H1 (cell line): ENCODE measurements around the gene NUBPL. TPM values are rescaled to one million over a fixed set of nuclear protein-coding genes. Genes with fewer than 3 reads are reported as not detected.

Experiments used
- CTCF ChIA-PET: fragments of 300-600 bp; sonication (Branson Sonifier 250); formaldehyde crosslinking; loops from one replicate; lab custom pipeline; 2021; ENCODE audit not compliant: partially characterized antibody; lab: Charles Lee
- POLR2A ChIA-PET: fragments of 300-600 bp; sonication (Branson Sonifier 250); formaldehyde crosslinking; loops from one replicate; lab custom pipeline; 2021; ENCODE audit warnings: inconsistent platforms; ENCODE audit not compliant: partially characterized antibody; lab: Charles Lee
- DNase-seq, 2 experiments: peaks; one replicate each; pipeline versions ENCODE4 v3.0.0 to v3.0.0-alpha.2; 2010 to 2022; ENCODE audit warnings: low spot score in 2 of 2, low read depth in 1 of 2, mixed read lengths in 1 of 2
- FAIRE-seq: peaks from 2 replicates; lab custom pipeline; 2011; peaks lifted over from hg19 to GRCh38; lab: Jason Lieb, UNC
- H2AFZ ChIP-seq: 2 replicates; pipeline ENCODE4 v1.8.1; 2012; ENCODE audit warnings: low read length, inconsistent platforms
- H2AK5ac ChIP-seq: 2 replicates; pipeline ENCODE4 v1.6.1; 2013; ENCODE audit warnings: low read depth, low read length
- H2BK120ac ChIP-seq: replicated peaks from 2 replicates; pipeline ENCODE3; 2013; ENCODE audit warnings: low read depth, low read length, inconsistent platforms
- H2BK12ac ChIP-seq: 2 replicates; pipeline ENCODE4 v1.6.1; 2013; ENCODE audit warnings: low read depth, low read length
- H2BK15ac ChIP-seq: 2 replicates; pipeline ENCODE4 v1.6.1; 2013; ENCODE audit warnings: low read length
- H2BK20ac ChIP-seq: 2 replicates; pipeline ENCODE4 v1.6.1; 2013; ENCODE audit warnings: low read length
- H2BK5ac ChIP-seq: 2 replicates; pipeline ENCODE4 v1.6.1; 2013; ENCODE audit warnings: low read depth, low read length
- H3K14ac ChIP-seq: 2 replicates; pipeline ENCODE4 v1.6.1; 2013; ENCODE audit warnings: inconsistent platforms; ENCODE audit not compliant: insufficient read length
- H3K18ac ChIP-seq: 2 replicates; pipeline ENCODE4 v1.6.1; 2013; ENCODE audit warnings: low read length; ENCODE audit errors: extremely low read depth
- H3K23ac ChIP-seq: 2 replicates; pipeline ENCODE4 v1.6.1; 2013; ENCODE audit warnings: inconsistent platforms; ENCODE audit not compliant: insufficient read length
- H3K23me2 ChIP-seq: 2 replicates; pipeline ENCODE4 v1.6.1; 2013; ENCODE audit warnings: low read depth, low read length
- H3K27ac ChIP-seq: 2 replicates; pipeline ENCODE4 v1.6.1; 2011; ENCODE audit warnings: low read depth, low read length, inconsistent platforms
- H3K27me3 ChIP-seq, 4 experiments: replicated peaks in 1 of 4; 1 replicate in 1 of 4; 2 replicates in 3 of 4; pipeline versions ENCODE4 v1.6.1 to v1.8.1; 2011 to 2013; ENCODE audit warnings: low read length in 3 of 4, mild to moderate bottlenecking in 3 of 4, inconsistent platforms in 2 of 4, mixed read lengths in 2 of 4, moderate library complexity in 1 of 4; ENCODE audit not compliant: control insufficient read depth in 3 of 4, insufficient read depth in 3 of 4; ENCODE audit errors: extremely low read depth in 1 of 4
- H3K36me3 ChIP-seq, 4 experiments: 2 replicates each; pipeline versions ENCODE4 v1.6.1 to v1.8.1; 2011 to 2013; ENCODE audit warnings: mild to moderate bottlenecking in 4 of 4, low read length in 3 of 4, moderate library complexity in 2 of 4, control low read depth in 1 of 4, inconsistent platforms in 1 of 4; ENCODE audit not compliant: insufficient read depth in 4 of 4, control insufficient read depth in 2 of 4
- H3K4ac ChIP-seq: replicated peaks from 2 replicates; pipeline ENCODE3; 2013; ENCODE audit warnings: low read length, low read depth, mixed read lengths, inconsistent platforms; ENCODE audit not compliant: insufficient read length
- H3K4me1 ChIP-seq, 4 experiments: replicated peaks in 1 of 4; 1 replicate in 1 of 4; 2 replicates in 3 of 4; pipeline versions ENCODE4 v1.6.1 to v1.8.1; 2011 to 2013; ENCODE audit warnings: low read length in 3 of 4, inconsistent platforms in 2 of 4, mixed read lengths in 1 of 4; ENCODE audit not compliant: insufficient read depth in 4 of 4, control insufficient read depth in 3 of 4
- H3K4me2 ChIP-seq, 2 experiments: 2 replicates each; pipeline versions ENCODE4 v1.6.1 to v1.8.1; 2011 to 2013; ENCODE audit warnings: low read depth in 2 of 2, low read length in 2 of 2, control low read depth in 1 of 2, inconsistent platforms in 1 of 2, mild to moderate bottlenecking in 1 of 2; ENCODE audit not compliant: insufficient read depth in 1 of 2
- H3K4me3 ChIP-seq, 4 experiments: fragments of 200-600, 300-600 bp in 1 of 4; sonication (generic), shearing (Covaris generic), sonication (Bioruptor Twin) in 1 of 4; 2 replicates each; pipeline versions ENCODE4 v1.5.1 to v1.8.1; 2011 to 2016; ENCODE audit warnings: low read length in 4 of 4, low read depth in 3 of 4, control low read depth in 2 of 4, inconsistent platforms in 2 of 4, mild to moderate bottlenecking in 2 of 4, mixed read lengths in 1 of 4, moderate library complexity in 1 of 4; ENCODE audit not compliant: insufficient read depth in 2 of 4; ENCODE audit errors: extremely low read depth in 1 of 4
- H3K56ac ChIP-seq: replicated peaks from 2 replicates; pipeline ENCODE3; 2013; ENCODE audit warnings: low read depth, mild to moderate bottlenecking, mixed read lengths, low read length, inconsistent platforms; ENCODE audit not compliant: insufficient read length
- H3K79me1 ChIP-seq: 2 replicates; pipeline ENCODE4 v1.6.1; 2013; ENCODE audit warnings: low read depth, low read length, control low read depth
- H3K79me2 ChIP-seq, 2 experiments: 2 replicates each; pipeline versions ENCODE4 v1.6.1 to v1.8.1; 2012 to 2013; ENCODE audit warnings: low read length in 2 of 2, mild to moderate bottlenecking in 2 of 2, inconsistent platforms in 1 of 2; ENCODE audit not compliant: insufficient read depth in 2 of 2, control insufficient read depth in 1 of 2
- H3K9ac ChIP-seq, 4 experiments: replicated peaks in 1 of 4; 1 replicate in 1 of 4; 2 replicates in 3 of 4; pipeline versions ENCODE4 v1.6.1 to v1.8.1; 2011 to 2013; ENCODE audit warnings: low read depth in 3 of 4, low read length in 3 of 4, control low read depth in 2 of 4, mild to moderate bottlenecking in 2 of 4, moderate library complexity in 2 of 4, inconsistent platforms in 1 of 4; ENCODE audit errors: extremely low read depth in 1 of 4
- H3K9me3 ChIP-seq, 2 experiments: 2 replicates each; pipeline versions ENCODE4 v1.6.1 to v1.8.1; 2012 to 2013; ENCODE audit warnings: mild to moderate bottlenecking in 2 of 2, moderate library complexity in 2 of 2, control low read depth in 1 of 2, inconsistent platforms in 1 of 2, low read depth in 1 of 2, low read length in 1 of 2, mixed read lengths in 1 of 2; ENCODE audit not compliant: insufficient read depth in 2 of 2
- H4K20me1 ChIP-seq, 2 experiments: replicated peaks in 1 of 2; 2 replicates each; pipeline versions ENCODE3 to v1.8.1; 2011 to 2013; ENCODE audit warnings: inconsistent platforms in 2 of 2, low read length in 2 of 2, mild to moderate bottlenecking in 1 of 2; ENCODE audit not compliant: insufficient read depth in 2 of 2, control insufficient read depth in 1 of 2
- H4K5ac ChIP-seq: 2 replicates; pipeline ENCODE4 v1.6.1; 2013; ENCODE audit warnings: low read length, low read depth, mixed read lengths, inconsistent platforms; ENCODE audit not compliant: insufficient read length
- H4K8ac ChIP-seq: 2 replicates; pipeline ENCODE4 v1.8.0; 2013; ENCODE audit warnings: mild to moderate bottlenecking, moderate library complexity, low read length, inconsistent platforms; ENCODE audit not compliant: insufficient read depth; ENCODE audit errors: extremely low read depth
- H4K91ac ChIP-seq: replicated peaks from 2 replicates; pipeline ENCODE3; 2013; ENCODE audit warnings: low read length, mixed read lengths, inconsistent platforms; ENCODE audit not compliant: insufficient read length
- ASH2L ChIP-seq: fragments of 200-600, 300-600 bp; sonication (generic); IDR thresholded peaks from one replicate; pipeline ENCODE4 v1.7.1; 2017; ENCODE audit warnings: low read length
- KDM1A ChIP-seq: fragments of 200-600, 300-600 bp; sonication (generic); IDR thresholded peaks from 2 replicates; pipeline ENCODE4 v1.7.1; 2016; ENCODE audit warnings: mild to moderate bottlenecking, low read length, borderline replicate concordance
- KDM5A ChIP-seq: fragments of 200-600 bp; IDR thresholded peaks from 2 replicates; pipeline ENCODE4 v1.7.1; 2012; ENCODE audit warnings: mild to moderate bottlenecking, low read length, inconsistent platforms, mixed read lengths
- RAD21 ChIP-seq, 2 experiments: IDR thresholded peaks in 1 of 2; conservative IDR thresholded peaks in 1 of 2; 2 replicates each; pipeline ENCODE4 v1.6.1; 2011; ENCODE audit warnings: low read depth in 2 of 2, low read length in 2 of 2, improper control_type of control experiment in 1 of 2, inconsistent platforms in 1 of 2, mild to moderate bottlenecking in 1 of 2, moderate library complexity in 1 of 2
- RBBP5 ChIP-seq: IDR thresholded peaks from 2 replicates; pipeline ENCODE4 v1.7.1; 2012; ENCODE audit warnings: low read depth, mild to moderate bottlenecking, inconsistent platforms, low read length, moderate library complexity, borderline replicate concordance
- WGBS, 2 experiments: shearing (Covaris generic) in 1 of 2; methylation state at CpG; one replicate each; pipeline versions ENCODE4 v1.1.6 to v1.1.7; 2013 to 2015; ENCODE audit warnings: low lambda C conversion rate in 2 of 2, mixed read lengths in 2 of 2, inconsistent platforms in 1 of 2, low coverage in 1 of 2, missing lambda C conversion rate in 1 of 2; ENCODE audit not compliant: insufficient replicate concordance in 2 of 2, insufficient coverage in 1 of 2, insufficient read length in 1 of 2; ENCODE audit errors: extremely low coverage in 1 of 2, missing lambda C conversion rate in 1 of 2; 5-methylcytosine and 5-hydroxymethylcytosine counted together
- polyA plus RNA-seq, 7 experiments: library from polyadenylated mRNA; depleted of rRNA in 3 of 7; stranded (reverse) in 5 of 7; unstranded in 2 of 7; fragments of >200 nt in 5 of 7; fragments of 200-250 nt in 2 of 7; gene quantifications; 1 replicate in 5 of 7; 2 replicates in 1 of 7; 4 replicates in 1 of 7; pipeline versions ENCODE4 v1.2.1 to v1.2.3, GENCODE V29; 2011 to 2013; ENCODE audit warnings: missing spikeins in 2 of 7, mixed read lengths in 2 of 7
- total RNA-seq: library from RNA; stranded (reverse); fragmentation: NEBNext Ultra II Directional; extraction: Animal tissue kit (Norgen Biotek cat#: 25700); gene quantifications from 2 replicates; pipeline ENCODE4 v1.2.1, GENCODE V29; 2021

Gene NUBPL
- total and polyA plus RNA-seq, 2 of the 8 experiments (the other 6 are each of a cell fraction or from before 2014, with no cell fraction given): 1.6 to 6.8 TPM

DNA sequence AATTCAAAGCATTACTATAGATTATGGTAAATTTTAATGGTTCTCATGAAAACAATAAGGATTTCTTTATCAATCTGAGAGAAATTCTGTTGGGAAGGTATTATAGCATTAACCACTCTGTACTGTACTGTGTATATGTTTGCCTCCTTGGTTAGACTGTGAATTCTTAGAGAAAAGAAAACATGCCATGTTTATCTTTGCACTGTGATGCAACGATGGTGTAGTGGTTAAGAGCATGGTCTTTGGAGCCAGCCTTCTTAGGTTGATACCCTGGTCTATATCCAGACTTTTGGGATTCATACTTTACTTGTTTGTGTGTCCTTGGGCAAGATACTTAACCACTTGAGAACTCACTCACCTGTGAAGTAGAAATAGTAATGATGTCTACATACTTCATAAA, 32.2 kb upstream of the NUBPL start:
- 64% methylated on average over 1 of the region's 1 CpG; no CpG with 5 or more reads in 1 of the 2 experiments for WGBS, 2 experiments
- H3K27me3 ChIP-seq: no peaks in the 10 kb centered on the region

More for the DNA sequence above, 32.2 kb upstream of the NUBPL start:
- no peak for DNase-seq
- Histone ChIP-seq H4K20me1 (no peaks in the 10 kb centered on the region), H3K4me2 (no peak overlapping the region), H3K4ac (no peak overlapping the region), H2AFZ (no peak overlapping the region), H3K79me2 (no peaks in the 10 kb centered on the region), H4K91ac (no peak overlapping the region), H3K23me2 (no peaks in the 10 kb centered on the region), H3K4me3 (no peak overlapping the region), H3K23ac (no peak overlapping the region), H4K8ac (no peak overlapping the region), H2BK15ac (no peak overlapping the region), H4K5ac (no peak overlapping the region), H3K56ac (no peak overlapping the region), H3K27ac (no peak overlapping the region), H2BK120ac (no peak overlapping the region), H3K18ac (no peak overlapping the region), H3K4me1 (no peaks in the 10 kb centered on the region), H3K79me1 (no peaks in the 10 kb centered on the region), H2AK5ac (no peak overlapping the region), H2BK5ac (no peak overlapping the region), H3K36me3 (no peaks in the 10 kb centered on the region), H3K14ac (no peak overlapping the region), H3K9ac (no peak overlapping the region), H2BK20ac (no peak overlapping the region), H2BK12ac (no peak overlapping the region), H3K9me3 (peaks cover 0 to 9% of the 10 kb centered on the region in 2 experiments; a peak in 3 of 4 replicates)
- no peak for FAIRE-seq
- CTCF ChIA-PET: no interaction called here
- POLR2A ChIA-PET: interaction anchor here (0.8 kb wide), 1 partner anchor 68 kb away, joined by 3 read pairs; no protein-coding TSS in a partner anchor
- TF ChIP-seq RAD21 (IDR thresholded peaks at IDR 0.05 in 1 of 2, conservative IDR thresholded peaks at IDR 0.05 in 1 of 2; ENCODE audit: low read depth in 2 of 2, low read length in 2 of 2): no peak
- TF ChIP-seq RBBP5: no peak
- no peak for TF ChIP-seq KDM1A
- TF ChIP-seq ASH2L: no peak
- TF ChIP-seq KDM5A: no peak
